ENCODE data around the gene CD3G. TPM values are rescaled to one million over a fixed set of nuclear protein-coding genes. Genes with fewer than 3 reads are reported as not detected.

Gene CD3G
- total and polyA plus RNA-seq, 2 of the 4 experiments (the other 2 are of a cell fraction) = not detected

- Histone ChIP-seq H2AFZ (replicated peaks; ENCODE audit: low read length, poor library complexity) (no peak overlapping the region), H2AK5ac (ENCODE audit: low read depth, low read length) (no peak overlapping the region), H2BK120ac (ENCODE audit: low read depth, low read length) (no peak overlapping the region), H3K4me1 (ENCODE audit: control insufficient read depth, insufficient read depth, low read length) (no peaks in the 10 kb centered on the region), H3K9ac (ENCODE audit: low read depth, low read length) (no peak overlapping the region), H2BK5ac (ENCODE audit: low read depth, low read length, poor library complexity, severe bottlenecking) (no peak overlapping the region), H2AK9ac (replicated peaks; ENCODE audit: low read depth, low read length, poor library complexity) (no peak overlapping the region), H4K5ac (ENCODE audit: low read depth, low read length) (no peak overlapping the region), H3K4me2 (ENCODE audit: low read depth, low read length) (no peak overlapping the region), H3K27ac (ENCODE audit: insufficient read depth, low read length) (no peak overlapping the region), H3K56ac (ENCODE audit: extremely low read depth, insufficient read depth, low read length) (no peak overlapping the region), H3K9me1 (ENCODE audit: insufficient read depth, low read length) (no peaks in the 10 kb centered on the region), H3K27me3 (ENCODE audit: control insufficient read depth, insufficient read depth, low read length) (peaks cover 12% of the 10 kb centered on the region; the same call in 1 of the 2 replicates), H3K79me1 (ENCODE audit: low read depth in 1 of 2, low read length in 2 of 2) (no peaks in the 10 kb centered on the region), H2BK20ac (ENCODE audit: low read depth, low read length) (no peak overlapping the region), H3K9me3 (ENCODE audit: control insufficient read depth, insufficient read depth, low read length) (no peaks in the 10 kb centered on the region), H3K4ac (ENCODE audit: low read depth, low read length) (no peak overlapping the region), H3K4me3 (ENCODE audit: insufficient read depth, low read depth, low read length) (no peak overlapping the region), H3K23ac (ENCODE audit: low read depth, low read length) (no peak overlapping the region), H3K36me3 (ENCODE audit: control insufficient read depth, insufficient read depth, low read length) (no peaks in the 10 kb centered on the region), H4K91ac (ENCODE audit: insufficient read depth, low read depth, low read length) (no peak overlapping the region), H3K14ac (replicated peaks; ENCODE audit: low read depth, low read length) (no peak overlapping the region), H3K18ac (ENCODE audit: low read depth, low read length) (no peak overlapping the region), H4K20me1 (ENCODE audit: insufficient read depth, low read length) (no peaks in the 10 kb centered on the region), H2BK15ac (ENCODE audit: low read depth, low read length) (no peak overlapping the region), H4K8ac (ENCODE audit: low read depth in 2 of 2, low read length in 2 of 2) (no peak overlapping the region)
- in situ Hi-C loops (cut with MboI; ENCODE audit: low sequenced_read_pairs) = no loop called here
- intact Hi-C loops (cut with micrococcal nuclease) = no loop called here
- no TSS peak for BruUV-seq (replicated peaks)
- no peak for DNase-seq
- TF ChIP-seq, protein P1, sequence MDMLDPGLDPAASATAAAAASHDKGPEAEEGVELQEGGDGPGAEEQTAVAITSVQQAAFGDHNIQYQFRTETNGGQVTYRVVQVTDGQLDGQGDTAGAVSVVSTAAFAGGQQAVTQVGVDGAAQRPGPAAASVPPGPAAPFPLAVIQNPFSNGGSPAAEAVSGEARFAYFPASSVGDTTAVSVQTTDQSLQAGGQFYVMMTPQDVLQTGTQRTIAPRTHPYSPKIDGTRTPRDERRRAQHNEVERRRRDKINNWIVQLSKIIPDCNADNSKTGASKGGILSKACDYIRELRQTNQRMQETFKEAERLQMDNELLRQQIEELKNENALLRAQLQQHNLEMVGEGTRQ (IDR thresholded peaks at IDR 0.05; ENCODE audit: low read depth, low read length) = no peak
- TF ChIP-seq SMC3 (IDR thresholded peaks at IDR 0.05; ENCODE audit: low read depth, low read length) (no peak), CHD1 (IDR thresholded peaks at IDR 0.05; ENCODE audit: low read depth, low read length) (no peak)
- ChIA-PET POLR2A (ENCODE audit: unreplicated experiment) (no interaction called here), CTCF (no interaction called here)
- dilution Hi-C loops (cut with HindIII; ENCODE audit: low sequenced_read_pairs, unreplicated experiment) = no loop called here
- ATAC-seq (ENCODE audit: low read depth) = no peak
- WGBS, 2 experiments (ENCODE audit: extremely low coverage in 2 of 2, insufficient read length in 1 of 2) = no CpG with 5 or more reads among the region's 1 CpG
Observed at GRCh38 chr11:118319337-118319707, 24.8 kb upstream of the CD3G start.

All from IMR-90 (cell line).